GDM1 (cell line): Measurements from ENCODE around the gene LRRK1.

Experiments used
- DNase-seq: peaks from one replicate; lab custom pipeline; 2025; lab: John Stamatoyannopoulos, UW

LRRK1 gene

DNA sequence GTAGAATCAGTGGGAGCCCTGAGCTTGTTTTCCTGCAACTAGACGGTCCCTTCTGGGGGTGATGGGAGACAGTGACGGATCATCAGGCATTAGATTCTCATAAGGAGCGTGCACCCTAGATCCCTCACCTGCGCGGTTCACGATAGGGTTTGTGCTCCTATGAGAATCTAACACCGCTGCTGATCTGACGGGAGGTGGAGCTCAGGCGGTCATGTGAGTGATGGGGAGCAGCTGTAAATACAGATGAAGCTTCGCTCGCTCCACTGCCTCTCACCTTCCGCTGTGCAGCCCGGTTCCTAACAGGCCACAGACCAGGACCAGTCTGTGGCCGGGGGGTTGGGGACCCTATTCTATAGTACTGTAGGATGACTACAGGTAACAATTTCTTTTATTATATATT is 178.0 kb downstream of the LRRK1 start:
- DNase-seq: no peak

GRCh38 chr15:101099183-101099582 is 180.0 kb downstream of the LRRK1 start:
- DNase-seq: no peak

DNA sequence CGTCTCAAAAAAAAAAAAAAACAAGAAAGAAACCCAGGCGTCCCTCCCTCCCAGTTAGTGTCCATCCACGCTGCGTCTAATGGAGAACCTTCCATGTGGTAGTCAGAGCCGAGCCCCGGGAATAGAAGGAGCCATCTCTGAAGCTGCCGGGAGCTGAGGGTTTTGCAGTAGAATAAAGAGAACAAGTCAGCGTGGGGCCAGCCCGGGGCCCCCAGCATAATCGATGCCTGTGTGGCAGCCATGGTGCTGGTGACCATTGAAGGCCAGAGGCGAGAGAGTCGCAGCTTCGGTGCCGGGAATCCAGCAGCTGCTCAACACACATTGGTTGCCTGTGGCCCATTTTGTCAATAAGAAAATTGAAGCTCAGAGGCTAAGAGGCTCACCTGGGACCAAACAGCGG is 181.0 kb downstream of the LRRK1 start:
- no peak for DNase-seq

DNA sequence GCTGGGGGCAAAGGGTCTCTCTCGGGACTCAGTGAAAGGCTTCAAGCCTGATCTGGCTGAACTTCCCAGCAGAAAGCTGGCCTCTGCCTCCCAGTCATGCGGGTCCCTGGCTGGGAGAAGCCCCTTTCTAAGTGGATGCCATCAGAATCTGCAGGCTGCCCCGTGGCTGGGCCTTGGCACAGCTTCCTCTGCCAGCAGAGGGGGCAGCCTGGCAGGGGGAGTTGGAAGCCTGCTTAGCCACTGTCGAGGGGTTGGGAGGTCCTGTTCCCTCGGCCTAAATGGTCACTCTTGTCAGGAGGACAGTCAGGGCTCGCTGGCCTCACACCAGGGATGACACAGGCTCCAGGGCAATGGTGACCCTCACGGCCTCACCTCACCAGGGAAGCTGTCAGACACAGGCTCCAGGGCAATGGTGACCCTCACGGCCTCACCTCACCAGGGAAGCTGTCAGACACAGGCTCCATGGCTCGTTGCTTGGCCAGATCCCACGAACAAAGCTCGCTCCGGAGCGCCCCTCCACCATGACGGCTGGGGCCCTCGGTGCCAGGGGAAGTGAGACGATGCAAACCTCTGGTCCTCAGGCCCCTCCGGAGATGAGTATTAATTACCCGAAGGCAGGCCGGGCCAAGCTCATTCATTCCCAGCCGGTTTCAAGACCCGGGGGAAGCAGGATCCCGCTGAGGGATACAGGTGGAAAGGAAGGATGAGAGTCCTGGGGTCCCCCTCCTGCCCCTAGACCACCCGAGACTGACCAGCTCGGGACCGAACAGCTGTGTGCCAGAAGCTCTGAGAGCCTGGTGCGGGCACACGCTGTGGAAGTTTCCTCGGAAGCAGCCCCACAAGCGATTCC is 181.7 kb downstream of the LRRK1 start:
- DNase-seq: no peak

- DNase-seq: no peak
Measured at GRCh38 chr15:101101676-101102075, 182.5 kb downstream of the LRRK1 start.

GRCh38 chr15:101102746-101103145 is 183.6 kb downstream of the LRRK1 start:
- DNase-seq: no peak

DNA sequence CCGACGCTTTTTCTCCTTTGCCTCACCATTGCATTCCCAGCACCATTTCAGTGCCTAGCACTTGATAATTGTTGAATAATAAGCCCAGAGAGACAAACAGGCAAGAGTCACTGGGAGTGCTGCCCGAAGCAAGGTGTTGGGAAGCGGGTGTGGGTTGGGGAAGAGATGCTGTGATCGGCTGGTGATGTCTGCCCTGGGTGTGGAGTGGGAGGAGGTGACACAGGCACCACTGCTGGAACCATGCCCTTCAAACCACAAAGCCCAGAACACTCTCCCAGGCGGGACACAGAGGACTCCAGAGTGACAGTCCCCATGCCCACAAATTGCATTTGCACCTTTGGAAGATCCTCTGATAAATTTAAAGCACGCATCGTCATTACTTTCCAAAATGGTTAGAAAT is 184.4 kb downstream of the LRRK1 start:
- DNase-seq: no peak

DNA sequence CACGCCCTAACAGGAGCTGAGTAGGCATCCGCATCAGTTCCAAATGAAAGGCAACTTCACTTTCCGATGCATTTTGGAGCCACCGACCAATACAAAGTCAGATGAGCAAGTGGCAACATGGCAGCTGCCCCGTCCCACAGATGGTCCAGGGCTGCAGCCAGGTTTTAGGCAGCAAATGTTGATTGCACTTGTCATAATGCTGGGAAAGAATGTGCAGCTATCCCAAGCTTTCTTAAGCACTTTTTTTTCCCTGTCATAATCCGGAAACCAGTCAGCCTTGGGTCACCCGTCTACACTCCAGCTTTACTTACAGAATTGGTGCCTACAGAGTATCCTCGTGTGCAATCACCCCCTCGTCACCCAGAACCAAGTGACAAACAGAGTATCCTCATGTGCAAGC is 185.0 kb downstream of the LRRK1 start:
- DNase-seq: no peak

- no peak for DNase-seq
Measured at GRCh38 chr15:101105059-101105891, 186.1 kb downstream of the LRRK1 start.

- DNase-seq: no peak
Measured at GRCh38 chr15:101107101-101107500, 187.9 kb downstream of the LRRK1 start.

GRCh38 chr15:101107625-101108460 is 188.7 kb downstream of the LRRK1 start:
- DNase-seq: no peak

DNA sequence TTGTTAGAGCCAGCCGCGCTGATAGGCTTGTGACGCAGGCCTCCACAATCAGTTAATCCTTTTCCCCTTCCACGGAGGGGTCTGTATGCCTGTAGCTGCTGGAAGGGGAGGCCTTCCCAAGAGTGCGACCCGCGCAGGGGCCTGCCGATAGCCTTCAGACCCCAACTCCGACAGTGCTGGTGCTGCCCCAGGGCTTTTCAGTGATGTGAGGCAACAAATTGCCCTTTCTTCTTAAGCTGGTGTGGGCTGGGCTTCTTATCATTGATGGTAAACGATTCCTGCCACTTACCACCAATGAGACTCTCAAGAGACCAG is 189.3 kb downstream of the LRRK1 start:
- DNase-seq: no peak

GRCh38 chr15:101108791-101109190 is 189.6 kb downstream of the LRRK1 start:
- no peak for DNase-seq

DNA sequence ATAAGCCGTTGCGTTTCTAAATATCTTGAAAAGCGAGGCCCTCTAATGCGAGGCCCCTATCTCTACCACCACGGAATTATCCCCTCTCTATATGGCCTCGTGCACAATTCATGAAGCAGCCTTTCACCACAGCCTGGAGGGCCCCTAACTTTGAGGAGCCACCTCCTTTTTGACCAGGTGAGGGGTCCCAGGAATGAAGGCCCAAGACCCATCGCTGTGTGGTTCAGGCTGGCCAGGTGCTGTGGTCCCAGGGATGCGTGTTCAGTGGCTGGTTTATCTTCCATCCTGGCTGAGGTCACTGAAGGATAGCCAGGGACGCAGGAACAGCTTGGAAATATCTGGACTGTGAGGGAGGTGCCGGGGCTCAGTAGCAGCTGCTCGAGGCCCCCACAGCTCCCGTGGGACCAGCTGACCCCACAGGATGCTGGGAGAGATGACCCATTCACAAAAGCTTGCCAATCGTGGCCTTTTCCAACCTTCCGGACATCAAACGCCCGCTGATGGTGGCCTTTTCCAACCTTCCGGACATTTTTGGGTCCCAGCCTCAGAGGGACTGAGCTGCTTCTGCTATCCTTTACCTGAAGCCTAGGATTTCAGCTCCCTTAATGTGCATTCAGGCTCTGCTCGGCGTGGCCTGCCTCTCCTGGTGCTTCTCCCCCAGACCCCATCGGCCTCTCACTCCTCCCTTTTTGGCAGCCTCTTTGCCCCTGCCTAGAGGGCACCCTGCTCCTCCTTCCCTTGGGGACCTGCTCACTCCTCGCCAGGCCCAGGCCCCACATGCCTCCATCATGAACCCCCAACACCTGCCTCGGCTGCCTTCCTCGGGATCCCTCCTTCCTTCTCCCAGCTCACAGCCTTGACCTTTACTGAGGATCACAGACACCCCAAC is 191.8 kb downstream of the LRRK1 start:
- DNase-seq: no peak

DNA sequence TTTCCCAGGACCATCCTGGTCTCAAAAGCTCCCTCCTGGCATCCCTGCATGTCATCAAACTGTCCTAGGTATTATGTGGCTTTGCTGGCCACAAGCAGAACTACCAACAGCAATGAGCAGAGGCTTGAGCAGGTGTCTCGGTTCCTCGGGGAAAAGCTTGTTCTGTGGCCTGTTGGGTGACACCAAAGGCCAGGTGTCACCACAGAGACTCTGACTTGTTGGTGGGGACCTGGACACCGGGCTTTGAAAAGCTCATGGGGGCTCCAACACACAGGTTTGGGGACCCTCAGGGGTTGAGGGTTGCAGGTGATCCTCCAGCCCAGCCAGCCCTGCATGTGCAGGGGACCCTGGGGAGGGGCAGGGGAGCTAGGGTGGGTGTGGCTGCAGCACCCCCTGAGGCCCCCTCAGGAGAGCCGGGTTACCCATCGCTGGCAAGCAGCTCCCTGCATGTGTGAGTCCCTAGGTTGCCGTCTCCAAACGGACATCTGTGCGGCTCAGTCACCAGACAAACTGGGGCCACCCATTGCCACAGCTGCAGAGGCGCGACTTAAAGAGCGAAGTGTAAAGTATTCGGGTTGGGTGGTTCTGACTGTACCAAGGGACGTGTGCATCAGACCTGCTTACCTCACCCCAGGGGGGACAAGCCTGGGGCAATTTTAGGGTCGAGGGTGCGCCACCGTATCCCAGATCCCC is 192.6 kb downstream of the LRRK1 start:
- no peak for DNase-seq

- DNase-seq: no peak
Measured at GRCh38 chr15:101112336-101113113, 193.4 kb downstream of the LRRK1 start.

DNA sequence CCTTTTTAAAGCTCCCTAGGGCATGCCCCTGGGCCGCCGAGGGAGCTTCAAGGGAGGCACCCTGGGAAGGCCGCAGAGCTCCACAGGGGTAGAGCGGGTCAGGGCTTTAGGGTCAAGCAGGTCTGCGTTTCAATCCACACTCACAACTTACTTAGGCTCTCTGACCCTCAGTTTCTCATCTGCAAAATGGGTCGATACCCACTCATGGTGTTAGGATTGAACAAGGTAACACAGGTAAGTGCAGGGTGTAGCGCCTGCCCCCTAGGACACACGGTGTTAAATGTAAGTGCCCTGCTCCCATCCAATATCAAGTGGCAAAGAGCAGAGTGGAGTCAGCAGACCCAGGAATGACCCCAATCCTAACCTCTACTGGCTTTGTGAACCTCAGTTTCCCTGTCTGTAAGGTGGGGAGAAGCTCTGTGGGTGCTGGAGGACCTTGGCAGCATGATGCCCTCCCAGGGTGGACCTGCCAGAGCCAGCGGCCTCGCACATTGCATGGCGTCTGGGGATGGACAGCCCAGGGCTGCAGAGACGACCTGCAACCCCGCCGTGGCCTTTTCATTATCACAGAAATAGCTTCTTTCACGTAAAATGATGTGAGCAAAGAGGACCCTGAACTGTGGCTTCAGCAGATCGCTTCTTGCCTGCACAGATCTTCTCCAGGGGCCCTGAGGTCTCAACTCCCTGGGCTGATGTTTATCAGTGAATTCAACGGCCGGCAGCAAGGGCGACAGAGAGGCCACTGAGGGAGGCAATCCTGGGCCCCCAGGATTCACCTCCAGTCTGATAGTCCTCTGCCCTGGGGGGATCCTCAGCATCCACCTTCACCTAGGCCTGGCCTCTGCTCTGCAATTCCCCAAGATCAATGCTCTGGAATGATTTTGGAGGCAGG is 194.2 kb downstream of the LRRK1 start:
- DNase-seq: no peak

DNA sequence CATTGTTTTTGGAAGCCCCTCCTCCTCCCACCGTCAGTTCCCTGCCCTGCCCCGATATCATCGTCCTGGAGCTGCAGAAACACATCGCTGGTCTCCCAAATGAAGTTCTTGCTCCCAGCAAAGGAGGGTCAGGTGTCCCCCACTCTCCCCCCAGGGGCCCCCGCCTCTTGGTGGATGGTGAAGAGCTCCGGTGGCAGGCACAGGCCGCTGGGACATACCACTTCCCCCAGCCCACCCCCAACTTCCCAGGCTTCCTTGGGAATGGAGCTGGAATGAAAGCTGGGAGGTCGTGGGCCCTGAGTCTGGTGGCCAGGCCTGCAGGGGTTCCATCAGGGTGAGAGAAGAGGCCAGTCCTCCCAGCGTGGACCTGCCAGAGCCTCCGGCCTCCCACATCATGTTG is 195.0 kb downstream of the LRRK1 start:
- no peak for DNase-seq

GRCh38 chr15:101114610-101115009 is 195.5 kb downstream of the LRRK1 start:
- no peak for DNase-seq
